ENCODE data around the gene NCBP2.

DNA sequence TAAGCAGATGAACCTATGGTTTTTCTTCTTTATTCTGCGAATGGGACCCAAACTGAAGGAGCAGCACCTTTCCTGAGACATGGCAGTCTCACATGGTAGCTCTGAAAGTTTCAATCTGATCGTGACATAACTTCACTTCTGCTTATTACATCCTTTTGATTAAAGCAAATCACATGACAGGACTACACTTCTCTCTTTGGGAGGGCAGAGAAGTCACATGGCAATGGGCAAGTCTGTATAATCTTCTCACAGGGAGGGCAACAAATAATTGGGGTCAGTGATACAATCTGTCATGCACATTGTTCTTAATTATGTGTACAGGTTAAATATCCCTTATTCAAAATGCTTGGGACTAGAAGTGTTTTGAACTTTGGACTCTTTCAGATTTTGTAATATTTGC lies 21.6 kb downstream of the NCBP2 start:
- TF ChIP-seq, protein P1, sequence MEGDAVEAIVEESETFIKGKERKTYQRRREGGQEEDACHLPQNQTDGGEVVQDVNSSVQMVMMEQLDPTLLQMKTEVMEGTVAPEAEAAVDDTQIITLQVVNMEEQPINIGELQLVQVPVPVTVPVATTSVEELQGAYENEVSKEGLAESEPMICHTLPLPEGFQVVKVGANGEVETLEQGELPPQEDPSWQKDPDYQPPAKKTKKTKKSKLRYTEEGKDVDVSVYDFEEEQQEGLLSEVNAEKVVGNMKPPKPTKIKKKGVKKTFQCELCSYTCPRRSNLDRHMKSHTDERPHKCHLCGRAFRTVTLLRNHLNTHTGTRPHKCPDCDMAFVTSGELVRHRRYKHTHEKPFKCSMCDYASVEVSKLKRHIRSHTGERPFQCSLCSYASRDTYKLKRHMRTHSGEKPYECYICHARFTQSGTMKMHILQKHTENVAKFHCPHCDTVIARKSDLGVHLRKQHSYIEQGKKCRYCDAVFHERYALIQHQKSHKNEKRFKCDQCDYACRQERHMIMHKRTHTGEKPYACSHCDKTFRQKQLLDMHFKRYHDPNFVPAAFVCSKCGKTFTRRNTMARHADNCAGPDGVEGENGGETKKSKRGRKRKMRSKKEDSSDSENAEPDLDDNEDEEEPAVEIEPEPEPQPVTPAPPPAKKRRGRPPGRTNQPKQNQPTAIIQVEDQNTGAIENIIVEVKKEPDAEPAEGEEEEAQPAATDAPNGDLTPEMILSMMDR (IDR thresholded peaks at IDR 0.05): no peak
- TF ChIP-seq POLR2A (IDR thresholded peaks at IDR 0.05): no peak

Data from right lobe of liver (tissue), 4 donors.